ENCODE results near the gene TANGO2.

Gene TANGO2

GRCh38 chr22:19974268-19974861 is 46.5 kb upstream of the TANGO2 start:
- peak; percentile 83 for DNase-seq (ENCODE audit: low spot score)
- no peak for TF ChIP-seq CTCF (IDR thresholded peaks at IDR 0.05; ENCODE audit: borderline replicate concordance, control extremely low read depth, extremely low read depth, insufficient read depth, missing control alignments)
- in situ Hi-C loops (cut with MboI; ENCODE audit: low sequenced_read_pairs, unreplicated experiment), result loop anchor here (10.0 kb wide), 1 partner anchor 150 kb away; no protein-coding TSS in a partner anchor

- no peak for TF ChIP-seq CTCF (IDR thresholded peaks at IDR 0.05; ENCODE audit: borderline replicate concordance, control extremely low read depth, extremely low read depth, insufficient read depth, missing control alignments)
- no peak for DNase-seq (ENCODE audit: low spot score)
- in situ Hi-C loops (cut with MboI; ENCODE audit: low sequenced_read_pairs, unreplicated experiment), result loop anchor here (10.0 kb wide), 1 partner anchor 150 kb away; no protein-coding TSS in a partner anchor
Observed at GRCh38 chr22:19974935-19975706, 45.8 kb upstream of the TANGO2 start.

GRCh38 chr22:19975707-19976035 is 45.2 kb upstream of the TANGO2 start:
- no peak for TF ChIP-seq CTCF (IDR thresholded peaks at IDR 0.05; ENCODE audit: borderline replicate concordance, control extremely low read depth, extremely low read depth, insufficient read depth, missing control alignments)
- in situ Hi-C loops (cut with MboI; ENCODE audit: low sequenced_read_pairs, unreplicated experiment), result loop anchor here (10.0 kb wide), 1 partner anchor 149 kb away; no protein-coding TSS in a partner anchor
- no peak for DNase-seq (ENCODE audit: low spot score)

- DNase-seq (ENCODE audit: low spot score), result no peak
- TF ChIP-seq CTCF (IDR thresholded peaks at IDR 0.05; ENCODE audit: borderline replicate concordance, control extremely low read depth, extremely low read depth, insufficient read depth, missing control alignments), result no peak
- in situ Hi-C loops (cut with MboI; ENCODE audit: low sequenced_read_pairs, unreplicated experiment), result loop anchor here (10.0 kb wide), 1 partner anchor 148 kb away; no protein-coding TSS in a partner anchor
Observed at GRCh38 chr22:19976671-19977070, 44.2 kb upstream of the TANGO2 start.

- no peak for TF ChIP-seq CTCF (IDR thresholded peaks at IDR 0.05; ENCODE audit: borderline replicate concordance, control extremely low read depth, extremely low read depth, insufficient read depth, missing control alignments)
- no peak for DNase-seq (ENCODE audit: low spot score)
- in situ Hi-C loops (cut with MboI; ENCODE audit: low sequenced_read_pairs, unreplicated experiment), result loop anchor here (10.0 kb wide), 1 partner anchor 147 kb away; no protein-coding TSS in a partner anchor
Observed at GRCh38 chr22:19977296-19978243, 43.3 kb upstream of the TANGO2 start.

- no peak for TF ChIP-seq CTCF (IDR thresholded peaks at IDR 0.05; ENCODE audit: borderline replicate concordance, control extremely low read depth, extremely low read depth, insufficient read depth, missing control alignments)
- in situ Hi-C loops (cut with MboI; ENCODE audit: low sequenced_read_pairs, unreplicated experiment), result loop anchor here (10.0 kb wide), 1 partner anchor 146 kb away; no protein-coding TSS in a partner anchor
- no peak for DNase-seq (ENCODE audit: low spot score)
Observed at GRCh38 chr22:19978748-19979147, 42.2 kb upstream of the TANGO2 start.
